22Rv1 (cell line): ENCODE measurements around the gene PTPN13.

Experiments
- CTCF ChIP-seq: fragments of 450-650 bp; IDR thresholded peaks from 2 replicates; pipeline ENCODE4 v1.5.1; 2017; ENCODE audit warnings: mild to moderate bottlenecking
- ZFX ChIP-seq: fragments of 450-650 bp; IDR thresholded peaks from 2 replicates; pipeline ENCODE4 v1.6.1; 2017; ENCODE audit warnings: antibody characterized with exemption, borderline replicate concordance

GRCh38 chr4:86688026-86688425 lies 93.9 kb downstream of the PTPN13 start:
- TF ChIP-seq CTCF (no peak), ZFX (no peak)
